Muscle of leg (tissue), 11 donors: ENCODE data around the gene AUTS2. TPM values are rescaled to one million over a fixed set of nuclear protein-coding genes. Genes with fewer than 3 reads are reported as not detected.

Experiments used
- DNase-seq: peaks from one replicate; pipeline ENCODE4 v3.0.0; 2013
- H3K27ac ChIP-seq: one replicate; pipeline ENCODE4 v1.5.1; 2013; ENCODE audit warnings: mild to moderate bottlenecking, low read length, control low read depth
- H3K27me3 ChIP-seq: one replicate; pipeline ENCODE4 v1.6.1; 2013; ENCODE audit warnings: low read length; ENCODE audit not compliant: control insufficient read depth, insufficient read depth
- H3K36me3 ChIP-seq: one replicate; pipeline ENCODE4 v1.6.1; 2013; ENCODE audit warnings: low read length; ENCODE audit not compliant: control insufficient read depth, insufficient read depth
- H3K4me1 ChIP-seq: one replicate; pipeline ENCODE4 v1.6.1; 2013; ENCODE audit warnings: low read length; ENCODE audit not compliant: control insufficient read depth, insufficient read depth
- H3K4me3 ChIP-seq: one replicate; pipeline ENCODE4 v1.5.1; 2013; ENCODE audit warnings: low read length, control low read depth
- H3K9me3 ChIP-seq: replicated peaks from 2 replicates; pipeline ENCODE4 v1.6.1; 2013; ENCODE audit warnings: low read depth, low read length; ENCODE audit not compliant: control insufficient read depth
- WGBS: methylation state at CpG from one replicate; pipeline ENCODE4 v1.1.5; 2013; ENCODE audit warnings: missing lambda C conversion rate; ENCODE audit not compliant: insufficient coverage; 5-methylcytosine and 5-hydroxymethylcytosine counted together
- polyA plus RNA-seq, 8 donors: library from polyadenylated mRNA; unstranded; fragments of 120-200 nt; gene quantifications; one replicate each; pipeline versions ENCODE4 v1.2.1 to v1.2.3, GENCODE V29; 2013; ENCODE audit warnings: inconsistent platforms in 1 of 8, low replicate concordance in 1 of 8; ENCODE audit not compliant: insufficient read length in 8 of 8, insufficient read depth in 1 of 8
- total RNA-seq: library from RNA; stranded (reverse); fragments of 120-200 nt; gene quantifications from one replicate; pipeline ENCODE4 v1.2.4, GENCODE V29; 2013

The AUTS2 gene
- total and polyA plus RNA-seq, 9 donors: 28.6 to 92.3 (median 58.8) TPM

- WGBS: no CpG with 5 or more reads among the region's 4 CpGs
- Histone ChIP-seq H3K27ac (no peak overlapping the region), H3K27me3 (no peaks in the 10 kb centered on the region), H3K4me3 (no peak overlapping the region), H3K9me3 (no peaks in the 10 kb centered on the region), H3K36me3 (no peaks in the 10 kb centered on the region), H3K4me1 (peaks cover 5% of the 10 kb centered on the region)
- DNase-seq: no peak
These were observed 544.1 kb downstream of the AUTS2 start for GRCh38 chr7:70142247-70142932.

DNA sequence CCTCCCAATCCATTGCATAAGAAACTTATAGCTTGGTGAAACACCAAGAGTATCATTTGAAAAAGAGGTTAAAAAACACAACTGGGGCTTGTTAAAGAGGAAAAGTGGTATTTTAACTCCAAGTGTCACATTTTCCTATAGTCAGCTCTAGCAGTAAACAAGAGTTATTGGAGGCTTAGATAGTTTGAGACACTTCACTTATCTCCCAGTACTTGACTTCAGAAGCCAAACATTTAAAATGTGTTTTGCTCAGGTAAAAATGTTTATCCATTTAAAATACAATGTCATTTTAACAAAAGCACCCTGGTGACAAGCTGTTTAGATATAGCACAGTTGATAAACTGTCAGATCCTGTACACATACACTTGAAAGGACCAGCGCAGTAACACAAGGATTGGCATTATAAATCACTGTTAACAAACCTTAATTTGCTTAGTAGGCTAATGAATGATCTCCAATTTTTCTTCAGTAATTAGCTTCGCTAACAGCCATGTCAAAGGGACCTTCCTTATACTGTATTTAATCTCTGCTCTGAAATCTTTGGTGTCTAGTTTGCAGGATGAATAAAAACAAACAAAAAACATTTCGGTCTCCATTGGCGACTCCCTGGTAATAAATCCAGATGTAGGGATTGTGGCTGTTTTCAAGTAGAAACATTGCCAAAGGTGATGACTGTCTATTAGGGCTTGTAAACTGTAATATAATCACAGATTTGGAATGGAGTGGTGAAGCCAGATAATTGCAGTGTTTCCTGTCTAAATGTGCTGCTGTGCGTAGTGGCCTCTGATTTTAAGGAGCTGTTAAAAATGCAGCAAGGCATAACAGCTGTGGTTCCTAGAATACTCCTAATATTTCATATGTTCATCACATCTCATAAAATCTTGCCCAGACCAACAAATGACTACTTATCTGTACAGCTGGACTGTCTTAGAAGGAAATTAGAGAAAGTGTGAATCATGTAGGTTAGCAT, 545.1 kb downstream of the AUTS2 start:
- peak; percentile 94 for DNase-seq
- H3K9me3 ChIP-seq: no peaks in the 10 kb centered on the region
- no peak overlapping the region for H3K27ac ChIP-seq
- peaks cover 5% of the 10 kb centered on the region for H3K4me1 ChIP-seq
- no peaks in the 10 kb centered on the region for H3K36me3 ChIP-seq
- 31% methylated on average over 2 of the region's 5 CpGs for WGBS
- H3K4me3 ChIP-seq: no peak overlapping the region
- no peaks in the 10 kb centered on the region for H3K27me3 ChIP-seq

DNA sequence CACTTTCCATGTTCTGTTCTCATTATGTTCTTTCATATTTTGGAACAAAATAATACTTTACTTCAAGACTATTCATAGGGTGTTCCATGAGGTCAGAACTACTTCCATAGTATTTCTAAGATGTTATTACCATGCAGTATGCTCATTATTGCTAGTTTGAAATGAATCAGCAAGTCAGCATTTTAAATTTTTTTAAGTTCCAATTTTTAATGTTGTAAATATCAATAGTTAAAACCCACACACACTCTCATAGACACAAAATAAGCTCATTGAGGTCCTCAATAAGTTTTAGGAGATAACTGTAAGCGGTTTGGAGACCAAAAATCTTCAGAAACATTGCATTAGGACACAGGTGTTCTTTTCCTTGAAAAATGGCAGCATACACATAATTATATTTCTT, 550.7 kb downstream of the AUTS2 start:
- no peak overlapping the region for H3K27ac ChIP-seq
- no peak overlapping the region for H3K4me3 ChIP-seq
- H3K36me3 ChIP-seq: no peaks in the 10 kb centered on the region
- peaks cover under 1% of the 10 kb centered on the region for H3K4me1 ChIP-seq
- no CpG with 5 or more reads among the region's 1 CpG for WGBS
- no peaks in the 10 kb centered on the region for H3K27me3 ChIP-seq
- no peak for DNase-seq
- no peaks in the 10 kb centered on the region for H3K9me3 ChIP-seq

DNA sequence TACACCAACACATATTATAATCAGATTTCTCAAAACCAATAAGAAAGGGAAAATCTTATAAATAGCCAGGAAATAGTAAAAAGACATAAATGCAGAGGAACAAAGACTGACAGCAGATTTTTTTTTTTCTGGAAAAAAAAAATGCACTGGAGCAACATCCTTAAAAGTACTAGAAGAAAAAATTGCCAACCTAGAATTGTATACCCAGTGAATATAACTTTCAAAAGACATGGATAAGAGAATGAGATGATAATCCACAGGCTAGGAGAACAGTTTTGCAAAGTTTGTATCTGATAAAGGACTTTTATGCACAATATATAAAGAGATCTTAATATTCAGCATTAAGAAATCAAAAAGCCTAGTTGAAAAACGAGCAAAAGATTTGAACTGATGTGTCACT, 554.0 kb downstream of the AUTS2 start:
- Histone ChIP-seq H3K27me3 (no peaks in the 10 kb centered on the region), H3K4me3 (no peak overlapping the region), H3K36me3 (no peaks in the 10 kb centered on the region), H3K4me1 (peaks cover 7% of the 10 kb centered on the region), H3K9me3 (no peaks in the 10 kb centered on the region), H3K27ac (no peak overlapping the region)
- DNase-seq: no peak
- no CpG with 5 or more reads among the region's 1 CpG for WGBS

- no peak for DNase-seq
- no peaks in the 10 kb centered on the region for H3K9me3 ChIP-seq
- H3K36me3 ChIP-seq: no peaks in the 10 kb centered on the region
- 75% methylated on average over 1 of the region's 1 CpG for WGBS
- H3K4me1 ChIP-seq: peaks cover 7% of the 10 kb centered on the region
- no peak overlapping the region for H3K27ac ChIP-seq
- no peak overlapping the region for H3K4me3 ChIP-seq
- H3K27me3 ChIP-seq: no peaks in the 10 kb centered on the region
These were observed 555.7 kb downstream of the AUTS2 start for GRCh38 chr7:70153933-70154332.

DNA sequence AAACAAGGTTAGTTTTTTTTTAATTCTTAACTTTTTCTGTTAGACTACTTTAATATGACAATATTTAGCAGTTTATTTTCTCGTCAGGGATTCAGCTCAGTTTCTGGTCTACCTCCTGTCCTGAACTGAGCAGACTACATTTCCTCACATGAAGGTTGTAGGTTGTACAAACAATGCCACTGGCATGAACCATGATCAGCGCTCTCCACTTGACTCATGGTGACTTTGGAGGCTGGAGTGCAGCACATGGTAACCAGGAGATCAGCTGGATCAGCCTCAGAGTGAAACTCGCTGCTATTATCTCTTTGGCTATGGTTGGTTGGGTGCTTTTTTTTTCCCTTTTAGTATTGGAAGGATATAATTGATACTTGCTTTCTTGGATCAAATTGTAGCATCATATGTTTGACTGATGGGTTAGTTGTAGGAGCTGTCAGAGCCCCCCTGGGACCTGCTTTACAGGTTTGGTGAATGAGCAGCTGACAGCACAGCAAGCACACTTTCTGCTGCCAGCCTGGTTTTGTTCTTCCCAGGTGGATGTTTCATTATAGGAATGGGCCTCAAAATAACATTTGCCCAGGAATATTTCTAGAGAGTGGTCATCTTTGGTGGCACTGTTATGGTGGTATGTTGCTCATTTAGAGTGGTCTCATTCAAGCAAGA, 556.4 kb downstream of the AUTS2 start:
- H3K36me3 ChIP-seq: no peaks in the 10 kb centered on the region
- 100% methylated on average over 2 of the region's 3 CpGs for WGBS
- peaks cover 7% of the 10 kb centered on the region for H3K4me1 ChIP-seq
- H3K4me3 ChIP-seq: no peak overlapping the region
- H3K27ac ChIP-seq: no peak overlapping the region
- H3K9me3 ChIP-seq: no peaks in the 10 kb centered on the region
- no peak for DNase-seq
- H3K27me3 ChIP-seq: no peaks in the 10 kb centered on the region

DNA sequence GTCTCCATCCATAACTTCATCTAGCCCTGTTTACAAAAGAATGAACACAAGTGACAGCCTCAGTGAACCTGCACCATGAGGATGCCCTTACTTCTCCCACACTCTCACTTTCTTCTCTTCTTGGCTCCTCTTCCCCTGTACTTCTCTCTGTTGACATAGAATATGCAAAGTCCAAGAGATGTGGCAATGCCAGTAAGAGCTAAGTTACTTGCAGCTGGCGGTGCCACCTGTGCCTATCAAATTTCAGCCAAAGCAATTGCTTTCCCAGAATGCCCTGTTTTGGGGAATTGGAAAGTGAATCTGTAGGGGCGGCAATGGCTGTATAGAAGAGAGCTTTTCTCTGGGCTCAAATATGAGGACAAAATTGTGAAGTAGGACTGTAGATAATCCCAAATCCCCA, 557.8 kb downstream of the AUTS2 start:
- Histone ChIP-seq H3K27me3 (no peaks in the 10 kb centered on the region), H3K9me3 (no peaks in the 10 kb centered on the region), H3K4me3 (no peak overlapping the region), H3K27ac (no peak overlapping the region), H3K36me3 (no peaks in the 10 kb centered on the region), H3K4me1 (peaks cover 7% of the 10 kb centered on the region)
- 100% methylated on average over 1 of the region's 2 CpGs for WGBS
- peak; percentile 59 for DNase-seq

DNA sequence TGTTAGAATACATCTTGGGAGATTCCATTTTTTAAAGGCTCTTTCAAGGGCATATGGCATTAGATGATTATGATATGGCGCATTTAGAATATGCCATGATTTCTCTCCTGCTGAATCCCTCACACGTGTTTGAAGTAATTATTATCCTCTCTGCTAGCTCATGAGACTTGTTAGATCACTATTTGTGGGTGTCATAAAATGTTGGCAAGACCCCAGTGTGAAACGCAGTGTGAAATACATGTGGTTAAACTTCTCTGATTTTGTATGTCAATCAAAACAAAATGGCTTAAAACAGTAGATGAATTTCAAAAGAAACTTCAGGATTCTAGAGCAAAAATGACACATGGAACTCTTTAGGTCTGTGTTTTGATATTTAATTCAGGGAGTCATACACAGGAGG, 560.8 kb downstream of the AUTS2 start:
- H3K27me3 ChIP-seq: no peaks in the 10 kb centered on the region
- H3K9me3 ChIP-seq: no peaks in the 10 kb centered on the region
- no peak overlapping the region for H3K4me3 ChIP-seq
- no peak overlapping the region for H3K27ac ChIP-seq
- peaks cover 7% of the 10 kb centered on the region for H3K4me1 ChIP-seq
- WGBS: no CpG with 5 or more reads among the region's 3 CpGs
- H3K36me3 ChIP-seq: no peaks in the 10 kb centered on the region
- no peak for DNase-seq

GRCh38 chr7:70165477-70166170, 567.3 kb downstream of the AUTS2 start:
- WGBS: no CpG with 5 or more reads among the region's 7 CpGs
- DNase-seq: no peak
- H3K27me3 ChIP-seq: no peaks in the 10 kb centered on the region
- H3K9me3 ChIP-seq: no peaks in the 10 kb centered on the region
- H3K27ac ChIP-seq: no peak overlapping the region
- no peaks in the 10 kb centered on the region for H3K4me1 ChIP-seq
- no peaks in the 10 kb centered on the region for H3K36me3 ChIP-seq
- no peak overlapping the region for H3K4me3 ChIP-seq
